ENCODE data around the gene CLCN4.

GRCh38 chrX:10245886-10246285 is 89.1 kb downstream of the CLCN4 start:
- no peak for TF ChIP-seq CTCF (IDR thresholded peaks at IDR 0.05)
- TF ChIP-seq POLR2A (IDR thresholded peaks at IDR 0.05), result no peak
